Stimulated activated CD4-positive, alpha-beta T cell treated with anti-CD3 and anti-CD28 coated beads, TNF-alpha, amount 100 ng/mL, for 1 hour (primary cell): ENCODE results near the gene SENP5.
"Not testable (repeated sequence)": the region's sequence is repeated elsewhere in the genome, so short reads cannot be mapped to it uniquely, and the experiment has no call there.

ENCODE experiments used
- DNase-seq, 3 donors: peaks; one replicate each; pipeline ENCODE4 v3.0.0-alpha.2; 2020; ENCODE audit warnings: low read depth in 3 of 3, low spot score in 1 of 3

The SENP5 gene, protein sequence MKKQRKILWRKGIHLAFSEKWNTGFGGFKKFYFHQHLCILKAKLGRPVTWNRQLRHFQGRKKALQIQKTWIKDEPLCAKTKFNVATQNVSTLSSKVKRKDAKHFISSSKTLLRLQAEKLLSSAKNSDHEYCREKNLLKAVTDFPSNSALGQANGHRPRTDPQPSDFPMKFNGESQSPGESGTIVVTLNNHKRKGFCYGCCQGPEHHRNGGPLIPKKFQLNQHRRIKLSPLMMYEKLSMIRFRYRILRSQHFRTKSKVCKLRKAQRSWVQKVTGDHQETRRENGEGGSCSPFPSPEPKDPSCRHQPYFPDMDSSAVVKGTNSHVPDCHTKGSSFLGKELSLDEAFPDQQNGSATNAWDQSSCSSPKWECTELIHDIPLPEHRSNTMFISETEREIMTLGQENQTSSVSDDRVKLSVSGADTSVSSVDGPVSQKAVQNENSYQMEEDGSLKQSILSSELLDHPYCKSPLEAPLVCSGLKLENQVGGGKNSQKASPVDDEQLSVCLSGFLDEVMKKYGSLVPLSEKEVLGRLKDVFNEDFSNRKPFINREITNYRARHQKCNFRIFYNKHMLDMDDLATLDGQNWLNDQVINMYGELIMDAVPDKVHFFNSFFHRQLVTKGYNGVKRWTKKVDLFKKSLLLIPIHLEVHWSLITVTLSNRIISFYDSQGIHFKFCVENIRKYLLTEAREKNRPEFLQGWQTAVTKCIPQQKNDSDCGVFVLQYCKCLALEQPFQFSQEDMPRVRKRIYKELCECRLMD

DNA sequence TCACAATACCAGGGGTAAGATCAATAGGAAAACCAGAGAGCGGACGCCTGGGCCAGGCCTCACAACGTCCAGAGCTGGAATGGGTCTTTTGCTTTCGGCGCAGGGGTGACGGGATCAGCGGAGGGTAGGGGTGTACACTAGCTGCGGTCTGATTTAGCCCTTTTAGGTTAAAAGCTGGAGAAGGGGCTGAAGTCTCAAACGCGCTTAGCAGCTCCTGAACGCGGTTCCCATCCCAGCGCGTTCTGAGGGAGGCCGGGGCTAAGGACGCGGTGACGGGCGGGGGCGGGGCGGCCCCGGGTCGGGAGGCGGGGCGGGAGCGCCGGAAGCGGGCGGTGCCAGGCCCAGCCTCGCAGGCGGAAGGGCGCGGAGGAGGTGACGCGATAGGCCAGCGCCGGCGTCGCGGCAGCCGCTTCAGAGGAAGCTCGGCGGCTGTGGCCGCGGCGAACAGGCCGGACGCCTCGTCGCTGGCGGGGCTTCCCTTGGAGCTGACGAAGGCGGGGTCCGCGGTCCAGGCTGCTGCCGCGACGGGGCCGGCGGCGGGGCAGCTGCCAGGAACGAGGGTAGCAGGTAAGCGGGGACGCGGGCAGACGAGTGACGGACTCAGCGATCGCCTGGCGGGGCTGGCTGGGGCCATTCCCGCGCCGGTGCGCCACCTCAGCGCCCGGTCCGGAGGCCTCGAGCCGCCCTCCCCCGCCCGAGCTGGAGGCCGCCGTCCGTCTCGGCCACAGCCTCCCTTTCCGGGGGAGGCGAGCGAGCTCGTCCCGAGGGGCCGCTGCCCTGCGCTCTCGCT is at the start of gene SENP5:
Gene SENP5, plus strand, starts transcription at position 414 of the 790 bp plus-strand sequence. CDS start 17,262 bp downstream, outside the sequence.
- DNase-seq = peak; percentile 55 to 86 (median 72)

DNA sequence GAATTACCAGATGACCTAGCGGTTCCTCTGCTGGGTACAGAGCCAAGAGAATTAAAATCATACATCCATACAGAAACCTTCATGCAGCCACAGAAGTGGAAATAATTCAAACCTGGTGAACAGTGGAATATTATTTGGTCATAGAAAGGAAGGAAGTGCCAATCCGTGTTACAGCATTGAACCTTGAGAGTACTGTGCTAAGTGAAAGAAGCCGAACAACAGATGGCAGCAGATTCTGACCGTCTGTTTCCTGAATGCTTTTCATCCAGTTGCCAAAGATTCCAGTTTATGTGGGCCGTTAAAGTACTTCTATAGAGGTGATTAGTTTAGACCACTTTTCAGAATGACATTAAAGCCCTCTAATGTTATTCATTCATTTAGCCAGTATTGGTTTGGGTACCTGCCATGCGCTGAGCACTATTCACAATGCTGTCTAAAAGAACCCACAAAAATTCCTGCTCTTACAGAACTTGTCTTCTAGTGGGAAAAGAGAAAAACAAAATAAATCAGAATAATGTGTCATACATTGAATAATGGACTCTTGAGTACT is 45.8 kb upstream of the SENP5 start:
- no peak for DNase-seq

GRCh38 chr3:196829651-196830050 is 38.1 kb upstream of the SENP5 start:
- DNase-seq = not testable (repeated sequence)

DNA sequence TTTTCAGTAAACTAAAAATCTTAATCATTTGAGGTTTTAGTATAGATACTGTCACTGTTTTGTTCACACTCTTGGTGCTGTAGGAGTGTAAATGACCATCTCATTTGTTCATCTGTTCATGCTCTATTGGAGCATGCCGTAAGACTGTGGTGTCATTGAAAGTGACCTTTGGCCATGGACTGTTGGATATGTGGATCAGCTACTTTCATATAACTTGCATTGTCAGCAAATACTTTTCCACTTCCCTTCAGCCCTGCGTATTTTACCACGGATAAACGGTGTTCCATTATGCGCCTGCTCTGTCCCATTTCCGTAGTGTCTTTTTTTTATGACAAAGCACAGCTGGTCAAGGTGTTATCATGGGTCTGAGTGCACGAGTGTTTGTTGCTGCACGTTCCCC is 32.6 kb upstream of the SENP5 start:
- no peak for DNase-seq

DNA sequence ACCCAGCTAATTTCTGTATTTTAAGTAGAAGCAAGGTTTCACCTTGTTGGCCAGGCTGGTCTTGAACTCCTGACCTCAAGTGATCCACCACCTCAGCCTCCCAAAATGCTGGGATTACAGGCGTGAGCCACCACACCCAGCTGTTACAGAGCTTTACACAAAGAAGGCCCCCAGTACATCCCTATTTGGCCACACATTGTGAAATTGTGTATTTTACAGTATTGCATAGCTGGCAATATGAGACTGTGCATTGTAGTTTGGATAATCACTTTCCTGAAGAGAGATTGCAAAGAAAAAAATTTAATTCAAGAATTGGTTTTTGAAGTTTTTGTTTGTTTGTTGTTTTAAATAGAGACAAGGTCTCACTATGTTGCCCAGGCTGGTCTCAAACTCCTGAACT is 31.1 kb upstream of the SENP5 start:
- DNase-seq = not testable (repeated sequence)

DNA sequence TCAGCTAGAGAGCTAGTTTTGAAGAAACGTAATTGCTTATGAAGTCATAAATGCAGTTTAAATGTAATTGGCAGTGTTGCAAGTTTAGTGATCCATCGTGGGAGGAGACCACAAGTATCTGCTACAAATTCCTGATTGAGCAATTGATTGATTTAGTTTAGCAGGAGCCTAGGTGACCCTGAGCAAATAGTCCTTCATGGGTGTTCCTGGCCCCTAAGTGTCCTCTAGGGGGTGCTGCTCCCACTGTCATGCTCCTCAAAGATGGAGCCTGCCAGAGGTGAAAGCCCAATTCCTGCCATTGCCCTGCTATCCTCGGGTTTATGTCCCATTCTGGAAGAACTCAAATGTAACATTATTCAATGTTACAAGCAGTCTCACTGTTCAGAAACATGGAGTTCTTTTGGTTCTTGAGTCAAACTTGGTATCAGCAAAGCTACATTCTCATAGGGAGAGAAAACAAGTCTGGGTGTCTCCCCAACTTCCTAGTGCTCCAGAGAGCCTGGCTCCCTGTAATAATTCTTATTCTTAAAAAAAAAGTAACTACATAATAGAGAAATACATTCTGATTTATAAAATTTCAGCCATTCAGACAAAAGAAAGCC is 29.8 kb upstream of the SENP5 start:
- peak; percentile 20 to 48 (median 41) for DNase-seq

GRCh38 chr3:196839351-196839750 is 28.4 kb upstream of the SENP5 start:
- DNase-seq = not testable (repeated sequence)

DNA sequence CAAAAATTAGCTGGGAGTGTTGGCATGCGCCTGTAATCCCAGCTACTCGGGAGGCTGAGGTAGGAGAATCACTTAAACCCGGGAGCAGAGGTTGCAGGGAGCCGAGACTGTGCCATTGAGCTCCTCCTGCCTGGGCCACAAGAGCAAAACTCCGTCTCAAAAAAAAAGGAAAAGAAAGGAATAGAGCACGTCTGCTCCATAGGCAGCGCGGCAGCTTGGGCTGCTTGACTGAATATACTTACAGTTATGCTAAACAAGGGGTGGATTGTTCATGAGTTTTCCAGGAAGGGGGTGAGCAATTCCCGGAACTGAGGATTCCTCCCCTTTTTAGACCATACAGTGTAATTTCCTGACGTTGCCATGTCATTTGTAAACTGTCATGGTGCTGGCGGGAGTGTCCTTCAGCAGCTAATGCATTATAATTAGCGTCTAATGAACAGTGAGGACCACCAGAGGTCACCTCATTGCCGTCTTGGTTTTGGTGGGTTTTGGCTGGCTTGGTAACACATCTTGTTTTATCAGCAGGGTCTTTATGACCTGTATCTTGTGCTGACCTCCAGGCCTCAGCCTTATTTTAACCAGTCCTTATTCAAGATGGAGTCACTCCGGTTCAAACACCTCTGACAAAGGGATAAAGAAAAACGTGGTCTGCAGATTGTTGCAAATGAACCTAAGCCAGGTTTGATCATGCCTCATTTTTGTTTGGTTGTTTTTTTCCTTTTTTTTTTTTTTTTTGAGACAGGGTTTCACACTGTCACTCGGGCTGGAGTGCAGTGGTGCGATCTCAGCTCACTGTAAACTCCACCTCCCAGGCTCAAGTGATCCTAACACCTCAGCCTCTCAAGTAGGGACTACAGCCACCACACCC is 24.9 kb upstream of the SENP5 start:
- DNase-seq = no peak

GRCh38 chr3:196843435-196844110 is 24.1 kb upstream of the SENP5 start:
- DNase-seq = no peak

DNA sequence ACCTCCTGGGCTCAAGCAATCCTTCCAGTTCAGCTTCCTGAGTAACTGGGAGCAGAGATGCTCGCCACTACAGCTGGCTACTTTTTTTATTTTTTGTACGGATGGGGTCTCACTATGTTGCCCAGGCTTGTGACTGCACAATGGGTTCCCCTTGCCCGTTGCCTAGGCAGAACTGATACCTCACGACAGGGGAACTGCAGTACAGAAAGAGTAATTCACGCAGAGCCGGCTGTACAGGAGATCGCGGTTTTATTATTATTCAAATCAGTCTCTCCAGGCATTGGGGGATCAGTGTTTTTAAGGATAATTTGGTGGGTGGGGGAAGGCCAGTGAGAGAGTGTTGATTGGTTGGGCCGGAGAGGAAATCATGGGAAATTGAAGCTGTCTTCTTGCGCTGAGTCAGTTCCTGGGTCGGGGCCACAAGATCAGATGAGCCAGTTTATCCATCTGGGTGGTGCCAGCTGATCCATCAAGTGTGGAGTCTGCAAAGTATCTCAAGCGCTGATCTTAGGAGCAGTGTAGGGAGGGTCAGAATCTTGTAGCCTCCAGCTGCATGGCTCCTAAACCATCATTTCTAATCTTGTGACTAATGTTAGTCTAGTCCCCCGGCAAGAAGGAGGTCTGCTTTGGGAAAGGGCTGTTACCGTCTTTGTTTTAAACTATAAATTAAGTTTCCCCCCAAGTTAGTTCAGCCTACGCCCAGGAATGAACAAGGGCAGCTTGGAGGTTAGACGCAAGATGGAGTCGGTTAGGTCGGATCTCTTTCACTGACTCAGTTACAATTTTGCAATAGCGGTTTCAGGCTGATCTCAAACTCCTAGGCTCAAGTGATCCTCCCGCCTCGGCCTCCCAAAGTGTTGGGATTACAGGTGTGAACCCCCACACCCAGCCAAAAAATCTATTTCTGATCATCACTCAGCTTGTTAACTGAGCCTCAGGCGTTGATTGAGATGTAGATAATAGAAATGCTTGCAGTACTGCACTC is 23.2 kb upstream of the SENP5 start:
- not testable (repeated sequence) for DNase-seq

DNA sequence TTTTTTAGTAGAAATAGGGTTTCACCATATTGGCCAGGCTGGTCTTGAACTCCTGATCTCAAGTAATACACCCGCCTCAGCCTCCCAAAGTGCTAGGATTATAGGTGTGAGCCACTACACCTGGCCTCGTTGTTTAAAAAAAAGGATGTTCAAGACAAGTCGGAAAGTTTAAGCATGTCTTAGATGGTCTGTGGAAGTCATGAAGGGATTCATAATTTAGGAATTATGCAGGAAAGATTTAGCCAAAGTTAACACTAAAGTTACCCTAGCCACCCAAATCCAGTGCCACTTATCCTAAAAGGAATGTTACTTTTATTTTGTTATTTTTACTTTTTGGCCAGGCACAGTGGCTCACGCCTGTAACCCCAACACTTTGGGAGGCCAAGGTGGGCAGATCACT is 19.3 kb upstream of the SENP5 start:
- not testable (repeated sequence) for DNase-seq

DNA sequence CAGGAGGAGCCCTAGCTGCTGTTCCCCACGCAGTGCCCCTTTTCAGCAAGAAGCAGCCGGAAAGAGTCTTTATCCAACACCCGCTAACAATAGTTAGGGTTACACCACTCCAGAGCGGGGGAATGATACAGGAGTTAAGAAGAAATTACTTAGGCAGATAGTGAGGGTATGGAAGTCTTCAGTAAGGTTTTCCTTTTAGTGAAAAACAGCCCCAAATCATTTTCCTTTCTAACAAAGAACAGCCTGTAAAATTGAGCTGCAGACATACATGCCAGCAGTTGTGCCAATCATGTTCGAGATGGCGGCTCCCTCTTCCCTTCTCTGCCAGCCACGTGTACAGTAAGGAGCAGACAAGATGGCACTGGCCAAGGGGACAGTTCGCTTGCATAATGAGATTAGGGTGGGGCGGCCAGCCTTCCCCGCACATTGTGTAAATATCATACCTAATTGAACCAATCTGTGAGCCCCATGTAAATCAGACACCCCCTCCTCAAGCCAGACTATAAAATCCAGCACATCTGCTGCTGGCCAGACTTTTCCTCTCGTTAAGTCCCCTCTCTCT is 18.5 kb upstream of the SENP5 start:
- no peak for DNase-seq

- not testable (repeated sequence) for DNase-seq
These were observed 4.7 kb upstream of the SENP5 start for GRCh38 chr3:196863000-196863399.

DNA sequence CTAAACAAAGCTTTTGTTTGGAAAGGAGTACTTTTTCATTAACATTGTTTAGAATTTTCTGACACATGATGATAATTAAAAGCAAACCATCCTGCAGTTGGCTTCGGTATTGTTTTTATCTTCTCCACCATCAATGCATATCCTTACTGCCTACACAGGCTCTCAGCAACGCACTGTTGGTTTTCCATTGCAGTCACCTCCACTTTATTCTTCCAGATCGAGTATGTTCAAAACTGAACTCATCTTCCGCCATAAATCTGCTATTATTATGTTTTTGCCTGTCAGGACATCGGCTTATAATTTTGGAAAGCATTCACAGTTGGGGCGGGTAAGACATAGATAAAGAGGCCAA is 589 bp upstream of the SENP5 start:
- no peak for DNase-seq

DNA sequence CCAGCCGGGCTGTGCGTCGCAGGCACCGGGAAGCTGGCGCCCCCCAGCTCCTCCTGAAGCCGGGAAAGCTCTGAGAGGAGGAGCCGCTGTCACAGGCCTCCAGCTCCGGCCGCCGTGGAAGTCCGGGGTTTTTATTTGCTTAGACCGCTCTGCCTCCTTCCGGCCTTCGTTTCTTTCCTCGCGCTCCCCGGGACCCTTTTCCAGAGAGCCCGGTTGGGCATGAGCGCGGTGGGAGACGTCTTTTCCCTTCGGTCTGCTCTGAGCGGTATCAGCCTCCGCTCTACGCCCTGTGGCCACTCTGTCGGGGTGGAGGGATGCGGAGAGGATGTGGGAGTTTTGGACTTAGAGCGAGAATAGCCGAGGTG is 559 bp downstream of the SENP5 start:
- no peak for DNase-seq

DNA sequence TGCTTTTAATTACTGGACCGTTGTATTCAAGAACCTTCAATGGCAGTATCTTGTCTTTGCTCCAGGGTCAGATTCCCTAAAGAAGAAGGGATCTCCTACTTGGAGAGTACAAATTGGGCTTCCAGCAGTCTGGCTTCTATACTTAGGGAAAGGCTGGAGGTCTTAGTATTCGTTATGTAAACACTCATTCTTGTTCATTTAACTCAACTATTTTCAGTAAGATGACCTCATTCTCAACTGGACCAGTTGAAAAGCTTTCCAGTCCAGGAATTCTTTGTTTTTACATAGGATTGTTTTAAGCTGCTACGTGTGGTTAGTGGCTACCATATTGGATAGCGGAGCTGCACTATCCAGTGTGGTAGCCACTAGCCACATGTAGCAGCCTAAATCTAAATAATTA is 4.6 kb downstream of the SENP5 start:
- no peak for DNase-seq

GRCh38 chr3:196874511-196875094 is 6.9 kb downstream of the SENP5 start:
- DNase-seq = not testable (repeated sequence)

DNA sequence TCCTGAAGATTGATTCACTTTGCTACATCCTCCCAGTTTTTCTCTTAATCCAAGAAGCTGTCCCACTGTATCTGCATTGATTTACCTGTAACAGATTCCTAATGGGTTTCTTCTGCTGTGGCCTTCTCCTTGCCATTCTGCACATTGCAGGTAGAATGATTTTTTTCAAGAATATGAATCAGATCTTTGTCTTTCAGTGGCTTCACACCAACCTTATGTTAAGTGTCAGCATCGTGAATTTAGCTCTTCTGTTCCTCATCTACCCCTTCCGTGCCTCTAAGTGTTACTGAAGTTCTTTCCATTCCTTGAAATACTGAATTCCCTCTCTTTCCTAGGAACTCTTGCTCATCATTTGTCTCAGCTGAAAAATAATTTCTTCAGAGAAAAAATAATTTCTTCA is 7.5 kb downstream of the SENP5 start:
- DNase-seq = no peak
